ENCODE results near the gene ADCY9. TPM values are rescaled to one million over a fixed set of nuclear protein-coding genes. Genes with fewer than 3 reads are reported as not detected.

The ADCY9 gene
- total and polyA plus RNA-seq, 8 donors = 9.8 to 61.1 (median 12.9) TPM

- peak overlapping the region; percentile 42 to 82 for H3K27ac ChIP-seq
Observed at GRCh38 chr16:3959148-3959547, 157.1 kb downstream of the ADCY9 start.

GRCh38 chr16:3957344-3957980 is 158.8 kb downstream of the ADCY9 start:
- no peak for TF ChIP-seq CTCF (IDR thresholded peaks at IDR 0.05)
- intact Hi-C loops (cut with DNase I) = no loop called here
- H3K27me3 ChIP-seq = peaks cover 0 to 13% of the 10 kb centered on the region in 2 donors
- H3K36me3 ChIP-seq = no peaks in the 10 kb centered on the region
- H3K4me3 ChIP-seq = no peak overlapping the region
- no peak for ATAC-seq
- H3K9me3 ChIP-seq = no peaks in the 10 kb centered on the region
- H3K27ac ChIP-seq = no peak overlapping the region
- H3K4me1 ChIP-seq = peaks cover 0 to 31% of the 10 kb centered on the region in 2 donors
- DNase-seq = no peak

More at GRCh38 chr16:3959148-3959547, 157.1 kb downstream of the ADCY9 start:
- Histone ChIP-seq H3K36me3 (no peaks in the 10 kb centered on the region), H3K4me1 (peaks cover 0 to 41% of the 10 kb centered on the region in 2 donors), H3K4me3 (no peak overlapping the region), H3K9me3 (no peaks in the 10 kb centered on the region), H3K27me3 (peaks cover 0 to 4% of the 10 kb centered on the region in 2 donors)
- intact Hi-C loops (cut with DNase I) = no loop called here
- DNase-seq (no peak), ATAC-seq (peak; percentile 50)
- no peak for TF ChIP-seq CTCF (IDR thresholded peaks at IDR 0.05)

GRCh38 chr16:3954411-3954921 is 161.8 kb downstream of the ADCY9 start:
- H3K9me3 ChIP-seq = no peaks in the 10 kb centered on the region
- intact Hi-C loops (cut with DNase I) = no loop called here
- peaks cover 0 to 13% of the 10 kb centered on the region in 2 donors for H3K27me3 ChIP-seq
- no peak for ATAC-seq
- H3K4me1 ChIP-seq = peaks cover 0 to 18% of the 10 kb centered on the region in 2 donors
- no peak overlapping the region for H3K4me3 ChIP-seq
- TF ChIP-seq CTCF (IDR thresholded peaks at IDR 0.05) = no peak
- H3K36me3 ChIP-seq = no peaks in the 10 kb centered on the region
- DNase-seq = no peak
- no peak overlapping the region for H3K27ac ChIP-seq

- peaks cover 0 to 20% of the 10 kb centered on the region in 2 donors for H3K4me1 ChIP-seq
- ATAC-seq (no peak), DNase-seq (no peak)
- H3K36me3 ChIP-seq = no peaks in the 10 kb centered on the region
- intact Hi-C loops (cut with DNase I) = no loop called here
- H3K9me3 ChIP-seq = no peaks in the 10 kb centered on the region
- no peak overlapping the region for H3K27ac ChIP-seq
- no peak for TF ChIP-seq CTCF (IDR thresholded peaks at IDR 0.05)
- no peak overlapping the region for H3K4me3 ChIP-seq
- H3K27me3 ChIP-seq = peaks cover 0 to 13% of the 10 kb centered on the region in 2 donors
Observed at GRCh38 chr16:3953728-3954410, 162.4 kb downstream of the ADCY9 start.

- no peaks in the 10 kb centered on the region for H3K9me3 ChIP-seq
- intact Hi-C loops (cut with DNase I) = no loop called here
- no peak for TF ChIP-seq CTCF (IDR thresholded peaks at IDR 0.05)
- no peak for DNase-seq
- no peak for ATAC-seq
- H3K36me3 ChIP-seq = no peaks in the 10 kb centered on the region
- H3K27me3 ChIP-seq = peaks cover 0 to 13% of the 10 kb centered on the region in 2 donors
- no peak overlapping the region for H3K4me3 ChIP-seq
- no peak overlapping the region for H3K27ac ChIP-seq
- H3K4me1 ChIP-seq = peaks cover 0 to 20% of the 10 kb centered on the region in 2 donors
Observed at GRCh38 chr16:3952737-3953131, 163.5 kb downstream of the ADCY9 start.

All from left lung (tissue), 10 donors.